Fibroblast of skin of right quadriceps (primary cell): ENCODE data around the gene EEF1AKMT4.
A peak's percentile ranks its signal among the peaks of the same experiment; 100 is the strongest.

Experiments
- DNase-seq: peaks from one replicate; pipeline ENCODE4 v3.0.0-alpha.2; 2013

Gene EEF1AKMT4

GRCh38 chr3:184305577-184305976 is 56.1 kb downstream of the EEF1AKMT4 start:
- peak; percentile 18 for DNase-seq

DNA sequence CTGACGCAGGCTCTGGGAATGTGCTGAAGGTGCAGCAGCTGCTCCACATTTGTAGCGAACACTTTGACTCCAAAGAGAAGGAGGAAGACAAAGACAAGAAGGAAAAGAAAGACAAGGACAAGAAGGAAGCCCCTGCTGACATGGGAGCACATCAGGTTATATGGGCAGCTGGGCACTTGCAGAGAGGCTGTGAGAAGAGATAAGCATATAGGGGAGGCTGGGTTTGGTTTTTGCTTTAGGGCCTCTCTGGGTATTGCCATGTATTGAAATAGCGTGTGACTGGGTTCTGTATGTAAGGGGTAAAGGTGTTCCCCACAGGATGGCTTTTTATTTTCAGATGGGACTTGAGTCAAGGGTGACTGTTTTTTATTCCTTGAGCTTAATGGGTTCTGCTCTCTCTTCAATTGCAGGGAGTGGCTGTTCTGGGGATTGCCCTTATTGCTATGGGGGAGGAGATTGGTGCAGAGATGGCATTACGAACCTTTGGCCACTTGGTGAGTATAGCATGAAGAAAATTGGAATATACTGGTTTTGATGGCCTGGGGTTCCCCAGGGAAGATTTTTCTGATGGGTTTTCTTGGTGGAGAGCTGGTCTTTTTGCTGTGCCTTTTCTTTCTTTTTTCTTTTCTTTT is 57.0 kb downstream of the EEF1AKMT4 start:
- no peak for DNase-seq

DNA sequence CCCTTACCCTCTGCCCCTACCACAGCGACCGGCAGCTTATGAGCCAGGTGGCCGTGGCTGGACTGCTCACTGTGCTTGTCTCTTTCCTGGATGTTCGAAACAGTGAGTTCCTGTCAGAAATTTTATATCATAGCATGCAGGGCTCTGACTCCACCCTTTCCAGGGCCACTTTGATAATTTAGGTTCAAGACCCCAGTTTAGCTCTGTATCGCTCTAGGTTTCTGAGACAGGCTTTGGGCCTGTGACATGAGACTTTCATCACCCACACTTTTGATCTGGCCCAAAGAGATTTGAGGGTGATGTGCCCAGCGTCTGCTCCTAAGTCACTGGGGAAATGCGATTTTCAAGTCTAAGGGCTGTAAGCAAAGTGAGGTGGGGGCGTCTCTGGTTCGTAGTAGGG is 58.4 kb downstream of the EEF1AKMT4 start:
- DNase-seq, result no peak
